ENCODE data around the gene PRR7.
"Not testable (repeated sequence)": the region's sequence is repeated elsewhere in the genome, so short reads cannot be mapped to it uniquely, and the experiment has no call there.

The PRR7 gene

GRCh38 chr5:177446200-177447065 lies at the start of gene PRR7:
TSS of gene PRR7 (plus strand) at chr5:177446814. CDS start at chr5:177455068, 8,254 bp downstream.
- DNase-seq = peak in 52 of 56 donors; percentile 27 to 86 (median 67)

GRCh38 chr5:177397875-177398390 lies 48.7 kb upstream of the PRR7 start:
- no peak for DNase-seq

DNA sequence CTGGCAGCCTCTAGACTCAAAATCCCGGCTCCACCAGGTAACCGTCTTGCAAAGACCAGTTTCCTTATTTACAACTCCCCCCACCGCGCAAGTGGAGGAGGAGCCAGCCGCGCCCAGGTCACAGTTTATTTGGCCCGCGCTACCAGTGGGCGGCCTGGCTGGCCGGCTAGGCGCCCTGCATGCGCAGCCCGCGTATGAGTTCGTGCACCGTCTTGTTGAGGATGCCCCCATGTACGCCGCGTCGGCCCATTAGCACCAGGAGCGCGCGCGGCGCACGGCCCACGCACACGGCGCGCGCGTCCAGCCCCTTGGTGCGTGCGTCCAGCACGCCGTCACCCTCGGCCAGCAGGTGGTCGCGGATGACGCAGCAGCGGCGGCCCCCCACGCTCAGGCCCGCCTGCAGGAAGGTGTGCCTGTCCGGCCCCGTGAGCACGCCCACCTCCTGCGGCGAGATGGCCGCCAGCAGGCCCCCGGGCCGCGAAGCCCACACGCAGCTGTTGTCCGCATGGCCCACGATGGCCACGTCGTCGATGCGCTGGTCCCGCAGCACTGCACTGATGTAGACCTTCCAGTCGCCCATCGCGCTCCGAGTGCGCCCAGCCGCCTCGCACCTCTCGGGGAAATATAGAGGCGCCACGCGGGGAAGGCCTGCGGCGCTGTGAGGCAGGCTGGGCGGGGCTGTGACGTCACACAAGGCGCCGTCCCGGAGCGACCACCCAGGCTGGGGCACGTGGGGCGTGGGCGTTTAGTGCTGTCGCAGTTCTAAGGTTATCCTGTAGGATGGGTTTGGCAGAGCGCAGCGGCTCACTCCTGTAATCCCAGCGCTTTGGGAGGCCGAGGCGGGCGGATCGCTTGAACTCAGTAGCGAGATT lies 46.4 kb upstream of the PRR7 start, which contains the start of gene PFN3:
PFN3 (minus strand) TSS at position 665 of the 872 bp plus-strand sequence; CDS start at position 580, 85 bp downstream.
- peak in 2 of 56 donors; percentile 25 to 33 for DNase-seq

DNA sequence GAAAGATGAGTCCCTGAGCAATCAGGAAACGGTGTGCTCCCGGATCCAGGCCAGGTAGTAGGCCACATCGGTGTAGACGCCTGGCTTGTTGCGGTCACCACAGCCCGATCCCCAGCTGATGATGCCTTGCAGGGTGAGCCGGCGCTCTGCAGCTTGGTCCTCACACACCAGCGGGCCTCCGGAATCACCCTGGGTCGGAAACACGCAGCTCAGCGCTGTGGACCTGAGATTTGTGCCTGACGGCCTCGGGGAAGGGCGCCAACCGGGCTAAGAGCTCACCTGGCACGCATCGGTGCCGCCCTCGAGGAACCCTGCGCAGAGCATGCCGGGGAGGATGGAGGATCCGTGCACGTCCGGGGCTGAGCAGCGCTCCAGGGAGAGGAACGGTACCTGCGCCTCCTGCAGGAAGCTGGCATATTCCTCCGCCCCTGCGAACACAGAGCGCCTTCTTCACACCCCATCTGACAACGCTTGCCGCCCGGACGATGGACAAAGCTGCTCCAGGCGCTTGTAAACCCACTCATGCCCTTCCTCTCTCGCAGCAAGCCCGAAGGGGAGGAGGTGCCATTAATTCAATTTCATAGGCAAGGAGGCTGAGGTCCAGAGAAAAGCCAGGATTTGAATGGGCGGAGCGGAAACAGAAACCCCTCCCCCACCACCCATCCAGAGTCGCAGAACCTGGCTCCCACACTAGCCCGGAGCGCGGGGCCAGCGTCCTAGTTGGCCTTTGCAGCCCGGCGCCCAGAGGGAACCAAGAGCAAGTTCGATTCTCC lies 44.2 kb upstream of the PRR7 start:
- peak in 38 of 56 donors; percentile 8 to 84 (median 52) for DNase-seq

DNA sequence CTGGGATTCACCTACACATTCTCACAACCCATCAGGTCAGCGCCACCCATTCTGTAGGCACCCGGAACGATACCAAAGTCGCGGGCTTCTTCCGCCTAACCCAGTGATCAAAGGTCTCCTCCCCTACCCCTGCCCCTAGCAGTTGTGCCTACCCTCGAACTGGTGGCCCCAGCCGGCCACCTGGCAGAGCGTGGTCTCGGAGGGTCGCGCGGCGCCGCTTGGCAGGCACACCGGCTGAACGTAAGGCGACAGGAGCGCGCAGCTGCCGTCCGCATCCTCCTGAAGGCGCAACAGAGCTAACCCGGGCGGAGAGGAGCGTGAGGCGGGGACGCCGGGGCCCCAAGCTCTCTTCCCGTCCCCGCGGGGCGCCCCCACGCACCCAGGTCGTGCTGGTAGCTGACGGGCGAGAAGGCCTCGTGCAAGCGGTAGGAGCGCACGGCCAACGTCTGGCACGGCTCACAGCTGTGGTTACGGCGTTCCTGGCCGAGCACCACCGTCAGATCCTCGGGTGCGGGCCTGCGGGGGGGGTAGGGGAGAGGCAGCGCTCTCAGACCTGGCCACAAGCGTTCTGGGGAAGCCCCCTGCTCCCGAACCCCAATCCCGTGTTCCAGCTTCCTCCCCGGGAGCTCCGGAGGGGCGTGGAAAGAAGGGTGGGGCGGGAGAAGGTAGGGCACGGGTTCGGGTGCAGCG lies 43.4 kb upstream of the PRR7 start:
- peak in 26 of 56 donors; percentile 25 to 64 (median 46) for DNase-seq

DNA sequence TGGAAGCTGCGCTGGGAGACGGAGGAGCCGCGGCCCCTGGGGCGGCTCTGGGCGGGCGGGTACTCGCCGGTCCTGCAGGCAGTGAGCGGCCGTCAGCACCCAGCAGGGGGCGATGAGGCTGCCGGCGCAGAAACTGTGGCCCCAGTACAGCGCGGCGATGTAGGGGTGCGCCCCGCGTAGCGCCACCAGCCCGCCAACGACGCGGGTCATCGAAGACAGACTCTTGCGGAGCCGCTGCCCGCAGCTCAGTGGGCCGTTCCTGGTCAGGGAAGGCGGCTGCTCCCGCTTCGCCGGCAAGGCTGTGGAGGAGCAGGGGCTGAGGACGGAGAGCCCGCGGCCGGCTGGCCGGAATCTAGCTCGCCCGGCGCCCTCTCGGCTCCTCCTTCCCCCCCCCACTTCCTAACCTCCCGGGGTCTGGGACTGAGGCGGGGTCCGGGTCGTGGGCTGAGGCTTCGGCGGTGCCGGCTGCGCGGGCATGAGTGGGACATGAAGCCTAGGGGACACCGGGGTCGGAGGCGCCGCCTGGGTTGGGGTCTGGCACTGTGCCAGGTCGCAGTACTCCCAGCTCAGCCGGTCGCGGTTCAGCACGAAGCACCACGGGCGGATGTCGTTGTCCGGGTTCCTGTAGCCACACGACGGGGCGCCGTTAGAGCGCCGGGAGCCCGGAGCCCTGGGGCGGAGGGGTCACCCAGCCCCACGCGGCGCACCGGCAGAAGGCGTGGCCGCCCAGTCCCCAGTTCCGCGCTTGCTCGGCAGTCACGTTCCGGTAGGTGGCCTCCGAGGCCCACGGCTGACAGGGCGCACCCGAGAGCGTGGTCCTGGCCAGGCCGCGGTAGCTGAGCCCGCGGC lies 42.6 kb upstream of the PRR7 start:
- DNase-seq = peak in 47 of 56 donors; percentile 17 to 79 (median 49)

DNA sequence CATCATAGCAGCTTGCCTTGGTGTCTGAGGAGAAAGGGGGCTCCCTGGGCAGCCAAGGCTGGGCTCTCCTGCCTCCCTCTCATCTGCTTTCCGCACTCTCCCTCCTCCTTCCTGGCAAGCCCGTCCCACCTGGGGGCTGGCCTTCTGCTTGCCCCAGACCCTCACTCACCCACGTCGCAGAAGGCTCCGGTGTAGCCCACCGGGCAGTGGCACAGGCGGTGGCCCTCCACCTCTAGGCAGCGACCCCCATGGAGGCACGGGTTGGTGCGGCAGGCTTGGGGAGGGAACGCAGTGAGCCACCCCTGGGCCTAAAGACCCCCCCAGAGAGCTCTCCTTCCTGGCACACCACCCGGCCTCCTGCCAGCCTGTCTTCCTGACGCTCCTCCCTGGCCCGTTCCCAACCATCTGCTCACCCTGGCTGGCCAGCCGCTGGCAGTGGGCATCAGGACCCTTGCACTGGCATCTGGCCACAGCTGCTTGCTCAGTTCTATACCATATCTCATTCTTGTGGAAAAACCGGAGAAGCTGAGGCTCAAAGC lies 41.9 kb upstream of the PRR7 start:
- DNase-seq = no peak

DNA sequence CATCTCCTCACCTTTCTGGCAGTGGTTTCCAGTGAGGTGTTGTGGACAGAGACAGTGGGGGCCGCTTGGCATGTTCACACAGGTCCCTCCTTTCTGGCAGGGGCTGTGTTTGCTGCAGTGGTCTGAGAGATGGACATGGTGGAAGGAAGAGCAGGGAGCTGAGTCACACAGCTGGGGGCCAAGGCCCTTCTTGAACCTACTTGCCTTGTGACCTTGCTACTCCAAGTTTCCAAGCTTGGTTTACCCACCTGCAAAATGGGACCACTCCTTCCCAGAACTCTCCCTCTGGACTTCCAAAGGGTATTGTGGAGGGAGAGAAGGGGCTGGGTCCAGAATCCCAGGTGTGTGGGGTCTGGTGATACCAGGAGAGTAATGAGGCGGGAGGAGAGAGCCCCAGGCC lies 41.3 kb upstream of the PRR7 start:
- no peak for DNase-seq

- peak in 2 of 56 donors; percentile 10 to 11 for DNase-seq
Measured at GRCh38 chr5:177405805-177406204, 40.8 kb upstream of the PRR7 start.

DNA sequence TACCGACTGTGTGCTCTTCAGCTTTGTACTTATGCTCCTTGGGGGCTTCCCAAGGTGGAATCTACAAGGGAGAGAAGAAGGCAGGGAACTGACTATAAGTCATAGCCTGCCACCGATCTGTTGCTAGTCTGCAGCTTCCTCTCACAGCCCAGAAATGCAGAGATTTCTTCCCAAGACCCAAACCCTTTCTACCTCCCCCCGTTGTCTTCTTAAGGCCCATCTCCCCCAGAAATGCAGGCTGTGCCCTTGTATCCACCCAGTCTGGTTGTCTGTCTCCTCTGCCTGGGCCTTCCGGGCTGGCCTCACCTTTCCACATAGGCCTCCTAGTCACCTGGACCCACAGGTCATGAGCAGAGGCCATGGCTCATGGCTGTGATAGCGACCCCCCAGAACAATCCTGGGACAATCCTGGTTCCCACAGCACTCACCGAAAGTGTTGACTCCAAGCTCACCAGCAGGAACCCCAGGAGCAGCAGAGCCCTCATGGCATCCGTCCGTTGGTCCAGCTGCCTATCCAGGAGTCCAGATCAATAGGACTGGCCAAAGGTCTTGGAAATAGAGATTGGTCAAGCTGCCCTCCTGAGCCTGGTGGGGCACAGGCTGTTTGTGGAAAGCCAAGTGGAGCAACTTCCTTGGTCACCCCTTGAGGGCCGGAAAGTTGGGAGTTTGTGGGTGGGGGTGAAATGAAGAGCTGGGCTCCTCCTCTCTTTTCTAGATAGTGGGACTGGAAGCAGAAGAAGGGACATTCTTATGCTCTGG lies 37.4 kb upstream of the PRR7 start, which contains the start of gene F12:
F12 (minus strand) TSS at position 522 of the 759 bp plus-strand sequence; CDS start at position 485, 37 bp downstream.
- no peak for DNase-seq

DNA sequence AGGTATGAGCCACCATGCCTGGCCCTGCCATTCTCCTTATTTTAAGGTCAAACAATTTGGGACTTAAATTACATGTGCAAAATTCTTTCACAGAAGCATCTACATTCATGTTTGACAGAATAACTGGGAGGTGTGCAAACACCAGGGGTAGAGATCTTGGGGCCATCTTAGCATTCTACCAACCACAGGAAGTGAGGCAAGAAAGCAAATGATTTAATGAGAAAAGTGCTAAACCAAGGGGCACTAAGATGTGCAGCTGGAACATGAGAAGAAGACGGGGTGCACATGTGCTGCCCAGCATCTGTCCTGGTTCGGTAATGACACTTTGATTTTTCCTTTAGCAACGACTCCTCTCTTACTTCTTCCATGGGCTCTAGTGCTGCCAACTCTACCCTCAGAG lies 36.0 kb upstream of the PRR7 start:
- no peak for DNase-seq

DNA sequence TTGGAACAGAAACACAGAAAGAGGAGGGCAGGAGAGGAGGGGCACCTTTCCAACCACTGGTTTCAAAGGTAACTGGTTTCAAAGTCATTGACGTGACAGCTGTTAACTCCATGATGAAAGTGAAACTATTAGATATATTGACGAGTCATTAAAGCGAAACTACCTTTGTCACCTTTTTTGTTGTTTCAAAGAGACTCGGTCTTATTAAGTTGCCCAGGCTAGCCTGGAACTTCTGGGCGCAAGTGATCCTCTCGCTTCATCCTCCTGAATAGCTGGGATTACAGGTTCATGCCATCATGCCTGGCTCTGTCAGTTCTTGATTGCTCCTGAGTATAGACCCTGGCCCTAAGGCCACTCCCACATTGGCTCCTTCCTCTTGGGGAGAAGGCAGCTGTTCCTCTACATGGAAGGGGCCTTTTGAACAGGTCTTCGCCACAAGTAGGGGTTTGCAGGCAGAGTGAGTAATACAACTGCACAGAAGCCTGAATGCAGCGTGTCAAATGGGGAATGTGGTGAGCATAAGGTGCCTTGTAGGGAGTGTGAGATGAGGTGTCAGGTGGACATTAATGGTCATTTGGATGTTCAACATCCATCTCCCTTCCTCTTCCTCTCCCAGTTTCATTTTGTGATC lies 33.9 kb upstream of the PRR7 start:
- DNase-seq = no peak

DNA sequence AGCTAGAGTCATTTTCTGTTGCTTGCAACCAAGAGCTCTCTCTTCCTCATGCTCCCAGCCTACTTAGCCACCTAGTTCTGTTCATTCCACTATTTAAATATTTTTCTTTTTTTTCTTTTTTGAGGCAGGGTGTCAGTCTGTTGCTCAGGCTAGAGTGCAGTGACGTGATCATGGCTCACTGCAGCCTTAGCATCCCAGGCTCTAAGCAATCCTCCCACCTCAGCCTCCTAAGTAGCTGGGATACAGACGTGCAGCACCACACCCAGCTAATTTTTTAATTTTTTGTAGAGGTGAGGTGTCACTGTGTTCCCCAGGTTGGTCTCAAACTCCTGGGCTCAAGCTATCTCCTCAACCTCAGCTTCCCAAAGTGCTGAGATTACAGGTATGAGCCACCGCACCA lies 32.1 kb upstream of the PRR7 start:
- peak in 2 of 56 donors; percentile 13 to 33 for DNase-seq

DNA sequence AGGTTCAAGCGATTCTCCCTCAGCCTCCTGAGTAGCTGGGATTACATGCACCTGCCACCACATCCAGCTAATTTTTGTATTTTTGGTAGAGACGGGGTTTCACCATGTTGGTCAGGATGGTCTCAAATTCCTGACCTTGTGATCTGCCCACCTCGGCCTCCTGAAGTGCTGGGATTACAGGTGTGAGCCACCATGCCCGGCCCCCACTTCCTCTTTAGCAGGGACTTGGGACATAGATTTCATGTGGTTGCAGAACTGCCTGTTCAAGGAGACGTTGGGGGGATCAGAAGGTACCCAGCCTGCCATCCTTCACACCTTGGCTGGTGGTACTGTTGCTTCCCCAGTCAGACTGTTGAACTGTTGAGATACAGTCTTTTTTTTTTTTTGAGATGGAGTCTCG lies 29.5 kb upstream of the PRR7 start:
- DNase-seq = not testable (repeated sequence)

DNA sequence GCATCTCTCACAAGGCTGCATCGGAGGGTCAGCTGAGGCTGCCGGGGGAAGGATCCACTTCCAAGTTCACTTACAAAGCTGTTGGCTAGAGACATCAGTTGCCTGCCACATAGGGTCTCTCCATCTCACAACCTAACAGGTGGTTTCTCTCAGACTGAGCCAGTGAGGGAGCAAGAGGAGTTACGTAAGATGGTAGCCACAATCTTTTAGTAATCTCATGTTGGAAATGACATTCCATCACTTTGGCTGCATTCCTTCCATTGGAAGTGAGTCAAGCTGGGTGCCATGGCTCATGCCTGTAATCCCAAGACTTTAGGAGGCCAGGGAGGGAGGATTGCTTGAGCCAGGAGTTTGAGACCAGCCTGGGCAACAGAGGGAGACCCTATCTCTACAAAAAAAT lies 27.6 kb upstream of the PRR7 start:
- DNase-seq = no peak

DNA sequence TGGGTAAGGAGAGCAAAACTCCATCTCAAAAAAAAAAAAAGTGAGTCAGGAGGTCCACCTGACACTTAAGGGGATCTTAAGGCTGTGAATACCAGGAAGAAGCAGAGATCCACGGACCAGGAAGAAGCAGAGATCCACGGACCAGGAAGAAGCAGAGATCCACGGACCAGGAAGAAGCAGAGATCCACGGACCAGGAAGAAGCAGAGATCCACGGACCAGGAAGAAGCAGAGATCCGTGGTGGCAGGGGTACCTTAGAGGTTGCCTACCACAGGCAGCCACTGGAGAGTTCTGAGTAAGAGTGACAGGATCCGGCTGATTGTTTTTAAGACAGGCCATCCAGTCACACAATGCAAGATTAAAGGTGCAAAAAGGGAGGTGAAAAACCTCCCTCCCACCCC lies 26.1 kb upstream of the PRR7 start:
- not testable (repeated sequence) for DNase-seq

DNA sequence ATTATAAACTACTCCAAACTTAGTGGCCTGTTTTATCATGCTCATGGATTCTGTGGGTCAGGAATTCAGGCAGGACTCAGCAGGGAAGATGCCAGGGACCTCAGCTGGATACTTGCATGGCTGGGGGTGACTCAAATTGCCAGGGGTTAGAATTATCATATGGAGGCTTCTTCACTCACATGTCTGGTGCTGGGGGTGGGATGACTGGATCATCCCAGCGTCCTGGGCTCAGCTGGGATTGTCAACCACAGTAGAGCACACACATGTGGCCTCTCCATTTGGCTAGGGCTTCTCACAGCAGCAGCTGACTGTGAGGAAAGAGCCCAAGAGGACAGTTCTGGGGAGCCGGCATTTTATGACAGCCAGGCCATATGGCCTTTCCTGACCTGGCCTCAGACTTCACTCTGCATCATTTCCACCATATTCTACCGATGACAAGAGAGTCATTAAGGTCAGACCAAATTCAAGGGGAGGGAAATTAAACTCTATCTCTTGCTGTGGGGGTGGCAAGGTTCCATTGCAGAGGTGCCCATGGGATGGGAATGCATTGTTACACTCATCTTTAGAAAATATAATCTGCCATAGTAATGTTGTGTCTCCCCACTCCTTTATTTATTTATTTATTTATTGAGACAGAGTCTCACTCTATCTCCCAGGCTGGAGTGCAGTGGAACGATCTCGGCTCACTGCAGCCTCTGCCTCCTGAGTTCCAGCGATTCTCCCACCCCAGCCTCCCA lies 25.4 kb upstream of the PRR7 start:
- no peak for DNase-seq

Data from nucleus accumbens (tissue), 56 donors.